ENCODE results near the gene BATF2.

DNA sequence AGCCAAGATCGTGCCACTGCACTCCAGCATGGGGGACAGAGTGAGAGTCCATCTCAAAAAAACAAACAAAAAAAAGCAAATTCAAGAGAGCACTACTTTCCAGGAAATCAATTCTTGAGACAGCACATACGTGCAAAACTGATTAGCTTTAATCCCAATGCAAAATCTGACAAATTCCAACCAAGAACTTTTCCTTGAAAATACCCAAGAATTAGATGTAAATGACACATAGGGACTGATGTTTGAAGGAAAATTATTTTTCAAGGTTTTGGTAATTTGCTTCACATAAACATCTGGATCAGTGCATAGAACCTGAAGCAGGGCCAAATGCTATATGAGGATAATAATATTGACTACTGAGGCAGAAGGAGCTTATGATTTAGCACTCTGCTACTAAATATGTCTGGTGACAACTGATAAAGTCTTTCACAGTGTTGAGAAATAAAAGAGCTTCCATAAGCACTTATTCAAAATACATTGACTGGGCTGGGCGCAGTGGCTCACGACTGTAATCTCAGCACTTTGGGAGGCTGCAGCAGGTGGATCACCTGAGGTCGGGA, 33.6 kb downstream of the BATF2 start:
- TF ChIP-seq MXI1 (IDR thresholded peaks at IDR 0.05; ENCODE audit: low read depth, low read length) (no peak), ZBTB33 (IDR thresholded peaks at IDR 0.05) (no peak), ZNF384 (IDR thresholded peaks at IDR 0.05; ENCODE audit: borderline replicate concordance, low read depth, low read length) (no peak)
